ENCODE data around the gene ZNF362. TPM values are rescaled to one million over a fixed set of nuclear protein-coding genes. Genes with fewer than 3 reads are reported as not detected.
A peak's percentile ranks its signal among the peaks of the same experiment; 100 is the strongest.
"Not testable (repeated sequence)": the region's sequence is repeated elsewhere in the genome, so short reads cannot be mapped to it uniquely, and the experiment has no call there.

Gene ZNF362, protein sequence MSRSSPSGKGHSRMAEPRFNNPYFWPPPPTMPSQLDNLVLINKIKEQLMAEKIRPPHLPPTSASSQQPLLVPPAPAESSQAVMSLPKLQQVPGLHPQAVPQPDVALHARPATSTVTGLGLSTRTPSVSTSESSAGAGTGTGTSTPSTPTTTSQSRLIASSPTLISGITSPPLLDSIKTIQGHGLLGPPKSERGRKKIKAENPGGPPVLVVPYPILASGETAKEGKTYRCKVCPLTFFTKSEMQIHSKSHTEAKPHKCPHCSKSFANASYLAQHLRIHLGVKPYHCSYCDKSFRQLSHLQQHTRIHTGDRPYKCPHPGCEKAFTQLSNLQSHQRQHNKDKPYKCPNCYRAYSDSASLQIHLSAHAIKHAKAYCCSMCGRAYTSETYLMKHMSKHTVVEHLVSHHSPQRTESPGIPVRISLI
- 6.2 and 15.2 TPM in 2 replicates for total RNA-seq (2014; rRNA removed; shearing (Covaris generic))

GRCh38 chr1:33256471-33257206 lies at the start of gene ZNF362:
Gene ZNF362, plus strand, starts transcription at chr1:33256492. Its CDS starts 14,083 bp downstream, at chr1:33270575.
- DNase-seq (ENCODE audit: low read depth): peak; percentile 64

GRCh38 chr1:33211972-33212371 lies 44.3 kb upstream of the ZNF362 start:
- no peak for DNase-seq (ENCODE audit: low read depth)

DNA sequence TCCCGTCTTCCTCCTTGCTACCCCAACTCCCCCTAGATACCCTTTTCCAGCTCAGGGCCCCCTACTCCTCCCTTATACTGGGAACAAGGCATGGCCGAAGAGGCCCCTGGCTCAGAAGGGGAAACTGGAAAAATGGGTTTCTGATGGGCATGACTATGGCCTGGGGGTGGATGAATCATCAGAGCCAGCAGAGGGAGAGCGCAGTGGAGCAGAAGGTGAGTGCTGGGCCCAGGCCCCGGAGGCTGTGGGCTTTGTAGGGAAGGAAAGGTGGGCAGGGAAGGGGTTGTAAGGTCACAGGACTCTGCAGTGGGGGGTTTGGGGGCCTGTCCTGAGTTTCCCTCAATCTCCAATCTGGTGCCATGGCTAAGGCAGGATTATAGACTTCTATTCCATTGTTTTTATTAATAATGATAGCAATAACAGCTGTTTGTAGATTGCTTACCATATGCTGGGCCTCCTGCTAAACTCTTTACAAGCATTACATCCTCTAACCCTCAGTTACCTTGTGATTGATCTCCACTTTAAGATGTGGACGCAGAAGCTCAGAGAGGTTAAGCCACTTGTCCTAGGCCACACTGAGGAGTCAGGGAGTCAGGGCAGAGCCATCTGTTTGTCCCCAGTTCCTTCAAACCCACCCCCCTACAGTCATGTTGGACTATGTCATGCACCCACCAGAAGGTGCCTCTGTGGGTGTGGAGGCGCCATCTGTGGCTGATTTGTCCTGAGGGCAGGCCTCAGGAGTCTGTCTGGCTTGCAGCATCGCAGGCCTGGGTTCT lies 36.2 kb upstream of the ZNF362 start:
- DNase-seq (ENCODE audit: low read depth): peak; percentile 89

- DNase-seq (ENCODE audit: low read depth): no peak
These were observed 35.5 kb upstream of the ZNF362 start for GRCh38 chr1:33220676-33221384.

- DNase-seq (ENCODE audit: low read depth): no peak
These were observed 34.9 kb upstream of the ZNF362 start for GRCh38 chr1:33221385-33221758.

DNA sequence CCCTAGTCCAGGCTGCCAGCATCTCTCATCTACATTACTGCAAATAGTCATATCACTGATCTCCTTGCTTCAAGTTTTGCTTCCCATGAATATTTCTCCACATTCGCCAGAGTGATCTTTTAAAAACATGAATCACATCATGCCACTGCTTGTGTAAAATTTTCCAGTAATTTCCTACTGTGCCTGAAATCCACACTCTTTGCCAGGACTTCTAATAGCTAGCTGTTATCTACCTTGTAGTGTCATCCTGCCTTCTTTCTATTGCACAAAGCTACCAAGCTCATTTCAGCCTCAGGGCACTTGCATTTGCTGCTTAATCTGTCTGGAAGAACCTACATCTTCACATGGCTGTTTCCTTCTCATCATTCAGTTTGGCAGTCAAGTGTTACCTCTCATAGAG lies 33.9 kb upstream of the ZNF362 start:
- peak; percentile 18 for DNase-seq (ENCODE audit: low read depth)

- no peak for DNase-seq (ENCODE audit: low read depth)
These were observed 32.1 kb upstream of the ZNF362 start for GRCh38 chr1:33224166-33224707.

GRCh38 chr1:33225586-33225985 lies 30.7 kb upstream of the ZNF362 start:
- no peak for DNase-seq (ENCODE audit: low read depth)

DNA sequence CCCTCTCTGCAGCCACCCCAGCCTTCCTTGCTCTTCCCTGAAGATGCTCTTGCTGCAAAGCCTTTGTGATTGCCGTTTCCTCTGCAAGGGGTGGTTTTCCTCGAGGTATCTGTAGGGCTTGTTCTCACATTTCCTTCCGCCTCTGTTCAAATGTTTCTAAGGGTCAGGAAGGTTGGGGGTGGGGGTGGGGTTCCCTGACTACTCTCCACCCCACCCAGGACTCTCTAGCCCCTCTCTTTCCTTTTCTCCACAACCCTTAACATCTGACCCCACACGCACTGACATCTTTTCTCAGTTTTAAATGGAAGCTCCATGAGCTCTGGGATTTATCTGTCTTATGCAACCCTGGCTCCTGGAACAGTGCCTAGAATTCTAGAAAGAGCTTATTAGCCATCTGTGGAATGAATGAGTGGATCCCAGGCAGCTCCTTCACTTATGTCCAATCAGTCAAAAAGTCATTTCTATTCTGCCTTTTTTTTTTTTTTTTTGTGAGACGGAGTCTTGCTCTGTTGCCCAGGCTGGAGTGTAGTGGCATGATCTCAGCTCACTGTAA lies 27.3 kb upstream of the ZNF362 start:
- DNase-seq (ENCODE audit: low read depth): peak; percentile 85

DNA sequence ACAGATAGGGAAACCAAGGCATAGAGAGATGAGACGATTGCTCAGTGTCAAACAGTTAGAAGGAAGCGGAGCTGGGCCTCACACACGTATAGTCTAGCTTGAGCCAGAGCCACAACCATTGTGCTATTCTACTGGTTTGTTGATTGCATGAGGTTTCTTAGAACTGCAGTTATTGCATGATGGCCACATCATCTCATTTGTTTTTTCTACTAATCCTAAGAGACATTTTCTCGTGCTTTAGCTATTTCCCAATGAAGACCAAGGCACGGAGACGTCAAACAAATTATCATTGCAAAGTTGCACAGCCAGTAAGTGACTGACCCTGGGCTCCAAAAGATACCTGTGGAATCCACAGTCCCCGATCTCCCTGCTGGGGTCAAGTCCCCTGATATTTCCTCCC lies 25.1 kb upstream of the ZNF362 start:
- DNase-seq (ENCODE audit: low read depth): no peak

GRCh38 chr1:33232716-33233115 lies 23.6 kb upstream of the ZNF362 start:
- DNase-seq (ENCODE audit: low read depth): no peak

GRCh38 chr1:33234131-33234530 lies 22.2 kb upstream of the ZNF362 start:
- no peak for DNase-seq (ENCODE audit: low read depth)

- no peak for DNase-seq (ENCODE audit: low read depth)
These were observed 21.7 kb upstream of the ZNF362 start for GRCh38 chr1:33234588-33234990.

- no peak for DNase-seq (ENCODE audit: low read depth)
These were observed 20.8 kb upstream of the ZNF362 start for GRCh38 chr1:33235521-33235920.

GRCh38 chr1:33236498-33236897 lies 19.8 kb upstream of the ZNF362 start:
- no peak for DNase-seq (ENCODE audit: low read depth)

DNA sequence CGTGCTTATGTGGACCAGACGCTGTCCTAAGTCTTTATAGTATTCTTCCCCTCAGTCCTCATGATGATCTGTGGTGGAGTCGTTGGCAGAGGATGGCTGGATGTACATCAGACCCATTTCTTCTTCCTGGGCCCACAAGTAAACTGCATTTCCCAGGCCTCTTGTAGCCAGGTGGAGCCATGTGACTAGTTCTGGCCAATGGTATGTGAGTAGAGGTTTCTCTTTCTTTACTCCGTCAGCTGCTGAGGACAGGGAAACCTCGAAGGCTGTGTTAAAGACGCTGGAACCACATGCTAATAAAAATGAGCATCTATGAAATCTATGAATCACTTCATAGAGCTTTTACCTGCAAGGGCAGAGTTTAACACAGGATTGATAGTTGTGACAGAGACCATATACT lies 18.7 kb upstream of the ZNF362 start:
- peak; percentile 30 for DNase-seq (ENCODE audit: low read depth)

DNA sequence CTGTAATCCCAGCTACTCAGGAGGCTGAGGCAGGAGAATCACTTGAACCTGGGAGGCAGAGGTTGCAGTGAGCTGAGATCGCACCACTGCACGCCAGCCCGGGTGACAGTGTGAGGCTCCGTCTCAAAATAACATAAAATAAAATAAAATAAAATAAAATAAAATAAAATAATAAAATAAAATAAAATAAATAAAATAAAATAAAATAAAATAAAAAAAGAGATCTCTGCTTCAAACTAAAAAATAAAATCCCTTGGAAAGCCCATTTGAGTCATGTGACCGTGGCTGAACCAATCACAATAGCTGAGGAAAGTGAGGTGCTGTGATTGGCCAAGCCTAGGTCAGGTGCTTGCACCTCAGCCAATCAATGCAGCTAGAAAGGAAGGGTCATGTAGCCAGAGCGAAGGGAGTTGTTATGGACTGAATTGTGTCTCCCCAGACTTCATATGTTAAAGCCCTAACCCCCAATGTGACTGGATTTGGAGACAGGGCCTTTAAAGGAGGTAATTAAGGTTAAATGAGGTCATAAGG lies 18.0 kb upstream of the ZNF362 start:
- not testable (repeated sequence) for DNase-seq (ENCODE audit: low read depth)

- DNase-seq (ENCODE audit: low read depth): not testable (repeated sequence)
These were observed 16.9 kb upstream of the ZNF362 start for GRCh38 chr1:33239410-33239809.

- DNase-seq (ENCODE audit: low read depth): no peak
These were observed 14.4 kb upstream of the ZNF362 start for GRCh38 chr1:33241866-33242265.

DNA sequence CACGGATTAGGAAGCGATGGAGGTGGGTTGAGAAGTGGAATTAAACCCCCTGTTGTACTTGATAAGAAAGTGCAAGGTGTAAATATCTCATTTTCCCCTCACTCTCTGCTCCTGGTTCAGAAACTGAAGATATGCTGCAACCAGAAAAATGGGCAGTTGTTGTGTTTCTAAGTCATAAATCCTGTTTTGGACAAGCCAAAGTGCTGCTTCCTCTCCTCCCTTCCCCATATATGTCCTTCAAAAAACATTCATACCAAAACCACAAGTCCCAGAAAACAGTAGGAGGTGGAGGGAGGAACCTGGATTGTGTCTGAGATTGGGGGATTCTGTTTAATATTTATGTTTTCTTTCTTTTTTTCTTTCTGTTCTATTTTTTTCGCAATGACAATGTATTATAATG lies 13.6 kb upstream of the ZNF362 start:
- DNase-seq (ENCODE audit: low read depth): peak; percentile 14
